K562 (cell line): ENCODE measurements around the gene PID1. TPM values are rescaled to one million over a fixed set of nuclear protein-coding genes. Genes with fewer than 3 reads are reported as not detected.

ENCODE experiments used
- ATAC-seq: fragments of 200-7000 bp; cut with Tn5 transposase; 3 replicates; pipeline ENCODE4 v1.9.1; 2020; ENCODE audit warnings: moderate library complexity
- BruUV-seq: library from RNA; stranded (reverse); fragments of 400-500 nt; replicated peaks from 2 replicates; lab custom pipeline; 2021; lab: Mats Ljungman, UMichigan
- CTCF ChIA-PET: fragments of 300-600 bp; formaldehyde crosslinking; extraction: SDS; loops from one replicate; lab custom pipeline; 2021; ENCODE audit warnings: low intra/inter-chr PET ratio; lab: Yijun Ruan, JAX
- POLR2A ChIA-PET: fragments of 300-600, 350-650 bp; sonication (Branson Sonifier 250); formaldehyde crosslinking; extraction: SDS; loops from one replicate; lab custom pipeline; 2021; ENCODE audit warnings: antibody characterized with exemption, inconsistent platforms; lab: Yijun Ruan, JAX
- DNase-seq, 4 experiments: peaks; one replicate each; pipeline versions ENCODE4 v3.0.0 to v3.0.0-alpha.2; 2011 to 2018; ENCODE audit warnings: low spot score in 3 of 4, mixed read lengths in 3 of 4; ENCODE audit errors: extremely low read depth in 1 of 4
- FAIRE-seq: peaks from 2 replicates; lab custom pipeline; 2011; peaks lifted over from hg19 to GRCh38; lab: Jason Lieb, UNC
- H2AFZ ChIP-seq: 2 replicates; pipeline ENCODE4 v1.6.0; 2011; ENCODE audit warnings: low read depth, low read length, control low read depth, inconsistent platforms
- H3K27ac ChIP-seq: fragments of 200-600 bp; 3 replicates; pipeline ENCODE4 v1.8.0; 2011; ENCODE audit warnings: low read depth, mild to moderate bottlenecking, control low read depth, inconsistent platforms, low read length, moderate library complexity, mixed read lengths; ENCODE audit errors: extremely low read depth
- H3K27me3 ChIP-seq, 2 experiments: fragments of 300-600 bp in 1 of 2; 2 replicates in 1 of 2; 3 replicates in 1 of 2; pipeline versions ENCODE4 v1.6.0 to v1.8.0; 2011; ENCODE audit warnings: inconsistent platforms in 2 of 2, low read length in 2 of 2, mild to moderate bottlenecking in 1 of 2, mixed read lengths in 1 of 2, moderate library complexity in 1 of 2; ENCODE audit not compliant: control insufficient read depth in 2 of 2, insufficient read depth in 2 of 2
- H3K36me3 ChIP-seq: fragments of 300-600 bp; 3 replicates; pipeline ENCODE4 v1.8.0; 2011; ENCODE audit warnings: mild to moderate bottlenecking, low read length, inconsistent platforms; ENCODE audit not compliant: control insufficient read depth, insufficient read depth
- H3K4me1 ChIP-seq, 2 experiments: fragments of 200-600 bp in 1 of 2; replicated peaks in 1 of 2; 2 replicates in 1 of 2; 3 replicates in 1 of 2; pipeline versions ENCODE4 v1.5.1 to v1.8.0; 2011; ENCODE audit warnings: inconsistent platforms in 2 of 2, low read length in 2 of 2, mild to moderate bottlenecking in 1 of 2, mixed read lengths in 1 of 2, moderate library complexity in 1 of 2; ENCODE audit not compliant: control insufficient read depth in 2 of 2, insufficient read depth in 2 of 2
- H3K4me2 ChIP-seq: 2 replicates; pipeline ENCODE4 v1.6.1; 2011; ENCODE audit warnings: low read length, control low read depth, inconsistent platforms, mixed read lengths; ENCODE audit not compliant: insufficient read depth
- H3K4me3 ChIP-seq: fragments of 200-600 bp; sonication (generic), shearing (Covaris generic); 2 replicates; pipeline ENCODE4 v1.5.1; 2016; ENCODE audit warnings: control low read depth, inconsistent platforms
- H3K79me2 ChIP-seq: fragments of 200-600 bp; 3 replicates; pipeline ENCODE4 v1.8.0; 2011; ENCODE audit warnings: low read length, inconsistent platforms; ENCODE audit not compliant: control insufficient read depth, insufficient read depth
- H3K9ac ChIP-seq, 2 experiments: 2 replicates each; pipeline versions ENCODE4 v1.6.0 to v1.6.1; 2011; ENCODE audit warnings: low read depth in 2 of 2, low read length in 2 of 2, control low read depth in 1 of 2, inconsistent platforms in 1 of 2, mild to moderate bottlenecking in 1 of 2, mixed read lengths in 1 of 2; ENCODE audit not compliant: insufficient read depth in 1 of 2
- H3K9me1 ChIP-seq: one replicate; pipeline ENCODE4 v1.6.0; 2011; ENCODE audit warnings: inconsistent platforms, mild to moderate bottlenecking, low read length, moderate library complexity; ENCODE audit not compliant: control insufficient read depth, insufficient read depth
- H3K9me3 ChIP-seq: replicated peaks from 2 replicates; pipeline ENCODE4 v1.5.1; 2011; ENCODE audit warnings: low read depth, low read length, inconsistent platforms; ENCODE audit not compliant: control insufficient read depth, insufficient read depth
- H4K20me1 ChIP-seq: replicated peaks from 2 replicates; pipeline ENCODE4 v1.6.1; 2011; ENCODE audit warnings: low read length, inconsistent platforms, mixed read lengths; ENCODE audit not compliant: control insufficient read depth, insufficient read depth
- ATF7 ChIP-seq: fragments of 450-650 bp; IDR thresholded peaks from 2 replicates; pipeline ENCODE4 v1.7.1; 2014; ENCODE audit warnings: mild to moderate bottlenecking, moderate library complexity
- KAT8 ChIP-seq: fragments of 450-650 bp; IDR thresholded peaks from 2 replicates; pipeline ENCODE4 v1.6.1; 2016; ENCODE audit warnings: low read depth, mild to moderate bottlenecking
- NR2C2 ChIP-seq, 2 experiments: fragments of 200-800 bp in 1 of 2; sonication (Bioruptor generic) in 1 of 2; sonication (generic) in 1 of 2; formaldehyde crosslinking in 1 of 2; IDR thresholded peaks; 2 replicates each; pipeline versions ENCODE4 v1.6.1 to v1.8.0; 2016 to 2022; ENCODE audit warnings: mild to moderate bottlenecking in 1 of 2, missing compliant biosample characterization in 1 of 2, missing genetic modification characterization in 1 of 2, missing genetic modification reagents in 1 of 2
- ZNF431 ChIP-seq: sonication (generic); formaldehyde crosslinking; IDR thresholded peaks from 2 replicates; pipeline ENCODE4 v1.8.0; 2022; ENCODE audit warnings: mild to moderate bottlenecking, missing genetic modification reagents
- ZNF644 ChIP-seq: fragments of 200-800 bp; sonication (Bioruptor generic); IDR thresholded peaks from 2 replicates; pipeline ENCODE4 v1.6.1; 2016; ENCODE audit warnings: low read depth, missing genetic modification characterization, missing compliant biosample characterization
- WGBS: fragments of 100-300 bp; shearing (Covaris generic); methylation state at CpG from one replicate; pipeline ENCODE4 v1.1.6; 2016; ENCODE audit warnings: low coverage, mixed read lengths; ENCODE audit not compliant: insufficient coverage; ENCODE audit errors: missing lambda C conversion rate; 5-methylcytosine and 5-hydroxymethylcytosine counted together
- in situ Hi-C: fragments of 300-500 bp; cut with MboI; formaldehyde crosslinking; loops from 4 replicates; pipeline ENCODE4 v1.15.0; 2018; ENCODE audit warnings: inconsistent platforms, mixed read lengths
- intact Hi-C: fragments of 100-400 bp; cut with micrococcal nuclease; formaldehyde crosslinking; loops from 2 replicates; pipeline ENCODE4 v1.14.2; 2022
- polyA plus RNA-seq, 8 experiments: library from polyadenylated mRNA; depleted of rRNA in 4 of 8; stranded (reverse) in 5 of 8; unstranded in 3 of 8; fragments of >200 nt; fragmentation: Nextera tagmentation in 2 of 8; fragmentation: Illumina TruSeq in 1 of 8; extraction: Ambion mirVana in 2 of 8; extraction: Trizol in 1 of 8; gene quantifications; 2 replicates each; pipeline versions ENCODE4 v1.2.1 to v1.2.3, GENCODE V29; 2011 to 2014; ENCODE audit warnings: inconsistent platforms in 1 of 8, missing spikeins in 1 of 8
- total RNA-seq, 7 experiments: library from RNA; depleted of rRNA in 6 of 7; stranded (reverse); fragments of >200 nt in 6 of 7; fragmentation: Illumina TruSeq in 2 of 7; extraction: Trizol in 2 of 7; gene quantifications; 2 replicates each; pipeline versions ENCODE4 v1.2.1 to v1.2.3, GENCODE V29; 2011 to 2021; ENCODE audit warnings: low replicate concordance in 1 of 7
- TF ChIP-seq, protein P1 (sequence below): sonication (generic); formaldehyde crosslinking; IDR thresholded peaks from 2 replicates; pipeline ENCODE4 v1.8.0; 2022; ENCODE audit warnings: mild to moderate bottlenecking, missing genetic modification reagents

Gene PID1
- total and polyA plus RNA-seq, 9 of the 15 experiments (the other 6 are each of a cell fraction or from before 2014, with no cell fraction given), result not detected

GRCh38 chr2:229033816-229034215, 237.3 kb downstream of the PID1 start:
- Histone ChIP-seq H3K27me3 (no peaks in the 10 kb centered on the region), H3K4me3 (no peak overlapping the region), H3K36me3 (no peaks in the 10 kb centered on the region), H3K79me2 (no peaks in the 10 kb centered on the region), H3K9me3 (no peaks in the 10 kb centered on the region), H3K9ac (no peak overlapping the region), H3K4me2 (no peak overlapping the region), H3K4me1 (no peaks in the 10 kb centered on the region), H3K27ac (no peak overlapping the region), H2AFZ (no peak overlapping the region), H3K9me1 (no peaks in the 10 kb centered on the region), H4K20me1 (no peaks in the 10 kb centered on the region)
- TF ChIP-seq KAT8, result no peak
- no peak for TF ChIP-seq ATF7
- no peak for TF ChIP-seq ZNF431
- no peak for TF ChIP-seq ZNF644
- TF ChIP-seq NR2C2 (CRISPR knock-in tag; IDR thresholded peaks at IDR 0.05), result no peak
- no peak for TF ChIP-seq NR2C2 (tag; IDR thresholded peaks at IDR 0.05)
- TF ChIP-seq, protein P1, sequence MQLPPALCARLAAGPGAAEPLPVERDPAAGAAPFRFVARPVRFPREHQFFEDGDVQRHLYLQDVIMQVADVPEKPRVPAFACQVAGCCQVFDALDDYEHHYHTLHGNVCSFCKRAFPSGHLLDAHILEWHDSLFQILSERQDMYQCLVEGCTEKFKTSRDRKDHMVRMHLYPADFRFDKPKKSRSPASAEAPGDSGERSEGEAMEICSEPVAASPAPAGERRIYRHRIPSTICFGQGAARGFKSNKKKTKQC (CRISPR knock-in tag), result no peak
- WGBS, result 0% methylated on average over 3 of the region's 3 CpGs
- ATAC-seq (no peak), FAIRE-seq (no peak), DNase-seq (no peak)
- intact Hi-C loops (no loop called here), in situ Hi-C loops (no loop called here)
- CTCF ChIA-PET, result no interaction called here
- BruUV-seq, result no TSS peak
- POLR2A ChIA-PET, result no interaction called here
